ENCODE results near the gene BABAM2.
A peak's percentile ranks its signal among the peaks of the same experiment; 100 is the strongest.
"Not testable (repeated sequence)": the region's sequence is repeated elsewhere in the genome, so short reads cannot be mapped to it uniquely, and the experiment has no call there.

The BABAM2 gene

DNA sequence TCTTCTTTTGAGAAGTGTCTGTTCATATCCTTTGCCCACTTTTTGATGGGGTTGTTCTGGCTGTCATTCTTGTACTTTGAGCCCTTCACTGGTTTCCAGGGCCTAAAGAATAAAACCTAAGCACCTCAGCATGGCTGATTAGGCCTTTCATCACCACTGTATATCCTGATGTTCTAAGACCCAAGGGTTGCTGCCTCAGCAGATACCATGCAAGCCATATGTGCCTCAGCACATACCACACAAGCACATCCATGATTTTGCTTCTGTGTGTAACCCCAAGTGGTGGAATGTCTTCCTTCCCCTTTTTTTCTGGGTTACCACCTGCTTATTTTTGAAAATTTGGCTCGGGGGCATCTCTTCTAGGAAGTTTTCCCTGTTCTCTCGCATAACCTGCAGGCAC is 11.7 kb upstream of the BABAM2 start:
- no peak for DNase-seq (ENCODE audit: low read depth, low spot score)

DNA sequence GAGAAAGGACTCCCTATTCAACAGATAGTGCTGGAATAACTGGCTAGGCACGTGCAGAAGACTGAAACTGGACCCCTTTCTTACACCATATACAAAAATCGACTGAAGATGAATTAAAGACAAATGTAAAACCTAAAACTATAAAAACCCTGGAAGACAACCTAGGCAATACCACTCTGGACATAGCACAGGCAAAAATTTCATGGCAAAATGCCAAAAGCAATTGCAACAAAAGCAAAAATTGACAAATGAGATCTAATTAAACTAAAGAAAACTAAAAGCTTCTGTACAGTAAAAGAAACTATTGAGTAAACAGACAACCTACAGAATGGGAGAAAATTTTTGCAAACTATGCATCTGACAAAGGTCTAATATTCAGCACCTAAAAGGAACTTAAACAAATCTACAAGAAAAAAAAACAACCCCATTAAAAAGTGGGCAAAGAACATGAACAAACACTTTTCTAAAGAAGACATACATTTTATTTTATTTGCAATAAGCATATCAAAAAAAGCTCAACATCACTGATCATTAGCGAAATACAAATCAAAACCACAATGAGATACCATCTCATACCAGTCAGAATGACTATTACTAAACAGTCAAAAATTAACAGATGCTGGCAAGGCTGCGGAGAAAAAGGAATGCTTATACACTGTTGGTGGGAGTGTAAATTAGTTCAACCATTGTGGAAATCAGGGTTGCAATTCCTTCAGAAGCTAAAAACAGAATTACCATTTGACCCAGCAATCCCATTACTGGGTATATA is 8.5 kb upstream of the BABAM2 start:
- not testable (repeated sequence) for DNase-seq (ENCODE audit: low read depth, low spot score)

DNA sequence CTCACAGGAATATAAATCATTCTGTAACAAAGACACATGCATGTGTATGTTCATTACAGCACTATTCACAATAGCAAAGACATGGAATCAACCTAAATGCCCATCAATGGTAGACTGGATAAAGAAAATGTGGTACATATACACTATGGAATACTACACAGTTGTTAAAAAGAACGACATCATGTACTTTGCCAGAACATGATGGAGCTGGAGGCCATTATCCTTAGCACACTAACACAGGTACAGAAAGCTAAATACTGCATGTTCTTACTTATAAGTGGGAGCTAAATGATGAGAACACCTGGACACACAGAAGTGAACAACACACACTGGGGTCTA is 8.0 kb upstream of the BABAM2 start:
- not testable (repeated sequence) for DNase-seq (ENCODE audit: low read depth, low spot score)

DNA sequence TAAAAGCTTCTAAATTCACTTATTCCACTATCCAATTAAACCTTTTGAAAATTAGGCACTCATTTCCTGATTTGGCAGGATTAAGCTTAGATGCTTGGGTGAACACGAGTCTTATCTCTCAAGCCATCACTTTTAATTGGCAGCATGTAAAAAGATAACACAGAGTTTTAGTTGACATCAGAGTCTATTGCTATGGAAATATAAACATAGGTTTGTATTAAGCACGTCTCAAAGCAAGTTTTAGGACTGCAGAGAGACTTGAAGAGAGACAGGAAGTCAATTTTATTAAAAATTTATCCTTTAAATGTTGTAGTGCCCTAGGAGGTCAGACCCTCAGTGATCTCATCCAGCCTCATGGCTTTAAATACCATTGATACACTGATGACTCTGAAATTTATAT is 5.9 kb upstream of the BABAM2 start:
- DNase-seq (ENCODE audit: low read depth, low spot score): no peak

DNA sequence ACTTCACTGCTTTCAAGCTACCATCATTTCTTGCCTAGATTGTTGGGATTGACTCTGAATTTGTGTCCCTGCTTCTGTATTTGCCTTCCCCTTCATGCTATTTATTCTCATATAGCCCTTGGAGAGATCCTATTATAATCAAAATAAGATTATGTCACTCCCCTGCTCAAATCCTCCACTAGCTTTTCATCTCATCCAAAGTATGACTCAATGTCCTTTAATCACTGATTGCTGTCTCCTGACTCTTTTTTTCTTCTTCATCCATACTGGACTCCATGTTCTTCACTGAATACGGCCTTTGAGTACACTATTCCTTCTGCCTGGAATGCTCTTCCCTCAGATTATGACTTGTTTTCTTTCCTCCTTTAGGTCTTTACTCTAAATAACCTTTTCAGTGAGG is 5.3 kb upstream of the BABAM2 start:
- DNase-seq (ENCODE audit: low read depth, low spot score): no peak

DNA sequence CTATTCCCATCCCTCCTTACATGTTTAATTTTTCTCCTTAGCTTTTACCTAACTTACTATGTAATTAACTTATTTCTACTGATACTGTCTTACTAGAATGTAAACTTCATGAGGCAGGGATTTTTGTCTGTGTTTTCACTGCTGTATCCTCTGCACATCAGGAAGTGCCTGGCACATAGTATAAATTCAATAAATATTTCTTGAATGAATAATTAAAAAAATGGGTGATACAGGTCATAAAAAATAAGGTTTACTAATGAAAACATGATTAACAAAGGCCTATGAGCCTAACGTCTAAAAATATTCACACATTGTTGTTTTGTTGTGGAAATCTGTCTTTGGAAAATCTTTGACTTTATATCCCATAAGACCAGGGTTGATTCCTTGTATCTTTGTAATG is 4.9 kb upstream of the BABAM2 start:
- no peak for DNase-seq (ENCODE audit: low read depth, low spot score)

DNA sequence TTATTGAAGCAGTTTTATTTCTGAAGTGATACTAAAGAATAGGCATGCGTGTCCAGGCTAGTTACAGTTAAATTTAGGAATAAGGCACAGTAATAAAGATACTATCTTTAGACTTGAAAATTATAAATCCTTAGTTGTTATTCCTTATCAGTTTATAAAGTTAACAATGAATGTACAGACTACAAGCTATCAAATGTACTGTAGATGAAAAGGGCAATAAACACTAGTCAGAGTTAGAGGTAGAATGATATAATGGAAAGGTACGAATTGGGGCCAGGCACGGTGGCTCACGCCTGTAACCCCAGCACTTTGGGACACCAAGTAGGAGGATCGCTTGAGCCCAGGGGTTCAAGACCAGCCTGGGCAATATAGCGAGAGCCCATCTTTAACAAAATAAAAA is 4.2 kb upstream of the BABAM2 start:
- DNase-seq (ENCODE audit: low read depth, low spot score): no peak

DNA sequence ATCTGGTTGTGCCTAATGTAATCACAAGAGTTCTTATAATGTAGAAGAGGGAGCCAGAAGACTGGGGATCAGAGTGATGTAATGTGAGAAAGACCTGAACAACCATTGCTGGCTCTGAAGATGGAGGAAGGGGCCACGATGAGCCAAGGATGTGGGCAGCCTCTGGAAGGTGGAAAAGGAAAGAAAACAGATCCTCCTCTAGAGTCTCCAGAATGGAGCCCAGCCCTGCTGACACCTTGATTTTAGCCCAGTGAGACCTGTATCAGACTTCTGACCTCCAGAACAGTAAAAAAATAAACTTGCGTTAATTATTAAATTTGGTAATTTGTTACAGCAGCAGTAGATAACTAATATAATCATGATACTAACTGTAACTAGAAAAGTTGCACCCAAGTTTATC is 3.4 kb upstream of the BABAM2 start:
- DNase-seq (ENCODE audit: low read depth, low spot score): no peak

DNA sequence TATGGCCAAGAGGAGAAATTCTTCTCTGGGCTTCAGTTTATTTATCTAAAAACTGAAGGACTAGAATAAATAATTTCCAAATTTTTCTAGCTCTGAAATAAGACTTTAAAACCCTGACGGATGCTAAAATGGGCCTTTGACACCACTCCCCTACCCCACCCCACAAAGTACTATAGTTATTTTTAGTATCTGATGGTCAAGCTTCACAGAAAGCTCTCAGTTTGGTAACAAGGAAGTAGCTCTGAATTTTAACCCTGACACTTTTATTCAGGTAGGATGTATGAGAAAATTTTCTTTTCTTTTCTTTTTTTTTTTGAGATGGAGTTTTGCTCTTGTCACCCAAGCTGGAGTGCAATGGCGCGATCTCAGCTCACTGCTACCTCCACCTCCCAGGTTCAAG is 2.7 kb upstream of the BABAM2 start:
- no peak for DNase-seq (ENCODE audit: low read depth, low spot score)

DNA sequence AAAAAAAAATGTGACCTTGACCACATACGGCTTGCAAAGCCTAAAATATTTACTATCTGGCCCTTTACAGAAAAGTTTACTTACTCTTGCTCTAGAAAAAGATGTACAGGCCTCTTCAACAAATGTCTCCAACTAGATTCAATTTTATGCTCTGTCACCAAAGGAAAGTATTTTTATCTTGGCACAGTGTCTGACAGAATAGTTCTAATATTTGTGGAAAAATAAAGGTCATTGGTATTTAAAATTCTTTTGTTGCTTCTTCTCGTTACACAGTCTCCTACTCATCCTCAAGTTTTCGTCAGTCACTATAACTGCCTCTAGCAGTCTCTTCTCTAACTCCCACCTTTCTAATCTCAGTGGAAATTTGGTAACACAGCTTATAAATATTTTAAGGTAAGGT is 1.7 kb upstream of the BABAM2 start:
- DNase-seq (ENCODE audit: low read depth, low spot score): no peak

DNA sequence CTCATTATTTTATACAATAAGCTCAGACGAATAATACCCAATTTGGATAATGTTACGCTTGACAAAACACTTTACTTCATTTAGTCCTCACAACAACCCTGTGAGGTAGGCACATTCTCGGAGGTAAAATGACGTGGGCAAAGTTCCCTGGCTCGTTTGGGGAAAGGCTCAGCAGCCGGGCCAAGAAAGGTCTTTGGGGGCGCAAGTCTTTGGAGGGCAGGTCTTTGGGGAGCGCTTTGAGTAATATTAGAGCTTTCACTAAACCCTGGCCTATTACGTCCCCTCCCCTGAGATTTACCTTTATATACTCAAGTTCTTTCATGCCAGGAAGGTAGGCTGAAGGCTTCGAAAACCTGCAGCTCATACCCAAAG is 769 bp upstream of the BABAM2 start:
- no peak for DNase-seq (ENCODE audit: low read depth, low spot score)

DNA sequence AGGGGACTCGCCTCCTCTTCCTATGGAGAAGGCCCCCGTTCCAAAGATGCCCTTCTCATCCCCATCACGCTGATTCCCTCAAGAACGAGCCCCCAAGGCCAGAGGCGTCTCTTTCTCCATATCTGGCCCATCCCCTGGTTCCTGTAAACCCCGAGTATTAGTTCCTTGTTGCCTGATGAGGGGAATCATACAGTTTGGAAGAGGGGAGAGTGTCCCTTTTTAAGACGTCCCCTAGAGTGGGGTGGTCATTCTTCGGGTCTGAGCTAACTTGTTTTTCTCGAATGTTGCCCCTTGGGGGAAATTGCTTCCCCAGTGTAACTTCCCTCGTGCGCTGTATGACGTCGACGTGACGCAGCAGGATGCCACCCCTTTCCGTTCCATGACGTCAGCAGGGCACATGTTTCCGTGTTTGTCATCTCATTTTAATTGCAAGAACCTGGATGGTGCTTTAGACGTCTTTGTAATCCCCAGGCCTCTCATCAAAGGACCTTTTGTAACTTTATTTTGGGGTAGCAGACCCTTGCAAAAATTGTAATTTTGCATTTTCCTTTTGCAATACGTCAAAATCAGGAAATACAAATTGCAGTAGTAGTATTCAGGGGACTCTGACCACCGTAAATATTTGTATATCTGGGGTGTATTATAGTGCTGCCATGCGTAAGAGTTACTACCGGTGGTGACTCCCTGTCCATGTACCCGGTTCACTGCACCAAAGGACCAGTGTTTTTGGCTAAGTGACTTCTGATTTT is 569 bp downstream of the BABAM2 start:
- DNase-seq (ENCODE audit: low read depth, low spot score): peak; percentile 69

DNA sequence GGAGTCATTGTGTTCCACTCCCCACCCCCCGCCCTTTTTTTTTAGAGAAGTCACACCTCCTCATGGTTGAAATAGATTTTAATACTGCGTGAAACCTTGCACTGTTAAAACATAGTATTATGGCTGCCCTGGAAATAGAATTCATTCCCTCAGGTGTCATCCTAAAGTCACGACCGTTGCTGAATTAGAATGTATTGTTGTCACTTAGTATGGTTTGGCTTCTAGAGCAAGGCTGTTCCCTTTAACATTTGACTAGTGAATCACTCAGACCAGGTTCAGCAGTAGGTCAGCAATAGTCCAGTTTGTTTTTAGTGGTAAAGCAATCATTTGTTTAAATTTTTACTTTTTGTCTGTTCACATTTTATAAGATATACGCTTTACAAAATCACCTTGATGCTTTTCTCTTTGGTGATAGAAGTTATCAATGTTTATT is 1.2 kb downstream of the BABAM2 start:
- no peak for DNase-seq (ENCODE audit: low read depth, low spot score)

DNA sequence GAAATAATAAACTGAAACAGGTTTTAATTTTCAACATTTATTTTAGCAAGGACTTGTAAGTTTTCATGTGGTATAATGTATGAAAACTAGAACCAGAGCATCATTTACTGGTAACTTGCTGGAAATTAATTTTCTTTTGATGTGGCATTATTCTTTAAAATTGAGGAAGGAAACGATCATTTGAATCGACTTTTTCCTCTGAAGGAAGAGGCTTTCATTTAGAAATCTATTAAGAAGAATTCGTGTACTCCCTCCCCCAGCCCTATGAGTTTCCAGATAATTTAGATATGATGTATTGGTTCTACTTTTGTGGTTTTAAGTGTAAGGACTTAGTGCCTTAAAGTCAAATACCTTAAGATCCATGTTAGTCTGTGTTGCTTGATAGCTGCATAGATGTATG is 2.5 kb downstream of the BABAM2 start:
- DNase-seq (ENCODE audit: low read depth, low spot score): no peak

DNA sequence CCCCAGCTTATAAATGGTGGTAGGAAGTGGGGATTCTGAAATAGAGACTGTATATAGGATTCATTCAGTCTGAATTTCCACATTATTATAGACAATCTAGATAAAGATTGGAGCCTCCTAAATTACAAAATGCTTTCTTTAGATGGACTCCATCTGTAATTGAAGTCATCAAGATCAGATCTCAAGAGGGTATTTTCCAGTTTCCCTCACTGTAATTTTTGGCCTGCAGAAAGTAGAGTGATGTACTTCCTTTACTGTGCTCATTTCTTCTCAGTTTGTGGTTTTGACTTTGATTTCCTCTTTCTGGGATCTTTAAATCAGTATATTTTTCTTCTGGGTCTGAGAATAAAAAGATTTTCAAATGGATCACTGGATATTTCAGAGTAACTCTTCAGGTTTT is 7.2 kb downstream of the BABAM2 start:
- DNase-seq (ENCODE audit: low read depth, low spot score): no peak

DNA sequence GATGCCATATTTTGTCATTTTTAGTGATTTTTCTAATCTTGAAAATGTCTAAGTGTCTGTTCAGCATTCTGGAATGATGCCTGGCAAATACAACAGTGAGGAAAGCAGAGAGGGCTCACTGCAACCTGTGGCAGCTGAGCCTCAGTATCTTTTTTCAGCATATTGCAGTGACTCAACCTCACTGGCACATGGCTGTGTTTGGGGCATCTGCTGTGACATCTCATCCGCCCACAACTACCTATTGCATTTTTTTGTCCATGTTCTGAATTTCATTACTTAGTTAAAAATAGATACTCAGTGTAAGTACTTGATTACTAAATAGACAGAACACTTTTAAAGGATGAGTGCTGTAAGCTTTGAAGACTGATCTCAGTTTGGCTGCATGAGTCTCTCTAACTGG is 10.7 kb downstream of the BABAM2 start:
- no peak for DNase-seq (ENCODE audit: low read depth, low spot score)

DNA sequence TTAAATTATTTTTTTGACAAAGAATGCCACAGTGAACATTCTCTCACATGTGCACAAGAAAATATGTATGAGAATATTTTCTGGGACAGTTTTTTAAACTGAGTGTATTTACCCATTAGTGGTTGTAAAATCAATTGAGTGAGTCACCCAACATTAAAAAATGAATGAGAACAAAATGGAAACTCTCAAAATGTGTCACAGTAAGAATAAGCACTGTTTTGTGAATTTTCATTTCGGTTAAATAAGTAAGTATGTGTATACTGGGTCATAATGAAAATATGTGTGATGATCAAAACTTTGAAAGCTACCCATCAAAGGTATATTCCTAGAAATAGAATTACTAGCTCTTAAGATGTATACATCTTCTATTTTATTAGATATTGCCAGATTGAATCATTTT is 11.6 kb downstream of the BABAM2 start:
- no peak for DNase-seq (ENCODE audit: low read depth, low spot score)

DNA sequence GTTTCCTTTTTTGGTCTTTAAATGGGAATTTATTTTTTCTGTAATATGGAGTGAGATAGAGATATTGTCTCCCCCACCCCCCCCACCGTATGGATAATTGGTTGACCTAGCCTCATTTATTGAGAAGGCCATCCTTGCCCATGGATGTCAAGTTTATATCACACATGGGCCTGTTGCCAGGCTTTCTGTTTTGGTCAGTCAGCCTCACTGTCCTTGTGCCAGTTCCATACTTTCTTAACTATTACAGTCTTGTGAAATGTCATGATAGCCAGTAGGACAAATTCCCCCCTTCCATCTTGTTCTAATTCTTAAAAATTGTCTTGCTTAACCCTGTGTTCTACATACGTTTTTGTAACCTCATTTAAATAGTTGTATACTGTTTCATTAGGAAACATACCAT is 12.5 kb downstream of the BABAM2 start:
- DNase-seq (ENCODE audit: low read depth, low spot score): no peak

DNA sequence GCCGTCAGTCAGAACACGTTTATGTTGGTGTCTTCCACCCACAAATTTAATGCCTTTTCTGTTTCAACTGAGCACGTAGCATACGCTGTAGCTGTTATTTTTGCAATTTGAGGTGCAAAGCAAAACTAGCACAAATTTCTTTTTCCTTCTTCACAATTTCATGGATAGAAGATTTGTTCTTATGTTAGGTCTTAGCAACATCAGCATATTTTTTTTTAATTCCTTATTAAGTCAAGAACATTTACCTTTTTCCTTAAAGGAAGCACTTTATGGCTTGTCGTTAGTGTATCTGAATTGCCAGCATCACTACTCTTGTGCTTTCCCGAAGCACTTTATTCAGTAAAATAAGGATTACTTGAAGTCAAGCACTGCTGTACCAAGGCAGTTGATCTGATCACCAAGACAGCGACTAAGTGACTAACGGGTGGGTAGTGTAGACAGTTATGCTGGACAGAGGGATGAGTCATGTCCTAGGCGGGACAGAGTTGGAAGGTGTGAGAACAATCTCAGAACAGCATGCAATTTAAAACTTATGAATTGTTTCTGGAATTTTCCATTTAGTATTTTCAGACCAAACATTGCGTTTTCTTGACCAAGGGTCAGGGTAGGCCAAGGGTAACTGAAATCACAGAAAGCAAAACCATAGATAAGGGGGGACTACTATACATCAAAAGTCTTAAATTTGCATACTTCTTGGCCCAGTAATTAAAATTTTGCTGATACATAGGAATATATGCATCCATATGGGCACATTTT is 13.3 kb downstream of the BABAM2 start:
- DNase-seq (ENCODE audit: low read depth, low spot score): no peak

DNA sequence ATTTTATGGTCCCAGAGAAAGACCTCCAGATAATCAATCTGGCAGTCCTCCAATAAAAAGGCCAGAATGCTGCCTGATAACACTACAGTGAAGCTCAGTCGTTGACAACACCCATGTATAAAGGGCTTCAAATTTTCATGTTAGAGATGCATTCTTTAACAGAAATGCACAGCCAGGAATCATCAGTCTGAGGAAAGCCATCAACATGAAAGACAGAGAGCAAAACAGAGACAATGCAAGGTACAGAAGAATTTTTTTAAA is 13.8 kb downstream of the BABAM2 start:
- DNase-seq (ENCODE audit: low read depth, low spot score): no peak

DNA sequence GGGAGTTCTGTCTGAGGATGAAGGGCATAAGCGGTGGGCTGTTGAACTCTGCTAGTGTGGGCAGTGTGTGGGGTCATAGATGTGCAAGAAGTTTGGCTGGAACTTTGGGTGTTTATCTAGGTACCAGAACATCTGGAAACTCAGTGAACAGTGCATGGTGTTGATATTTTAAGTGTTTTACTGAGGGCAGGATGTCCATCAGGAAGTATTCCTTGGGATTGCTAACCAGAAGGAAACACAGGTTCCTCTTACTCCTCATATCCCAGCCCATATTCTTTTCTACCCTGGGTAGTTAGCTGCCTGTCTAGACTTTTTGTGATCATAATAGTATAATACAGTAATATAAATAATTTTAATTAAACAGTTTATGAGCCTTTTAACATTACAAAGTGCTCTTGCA is 15.5 kb downstream of the BABAM2 start:
- DNase-seq (ENCODE audit: low read depth, low spot score): no peak

DNA sequence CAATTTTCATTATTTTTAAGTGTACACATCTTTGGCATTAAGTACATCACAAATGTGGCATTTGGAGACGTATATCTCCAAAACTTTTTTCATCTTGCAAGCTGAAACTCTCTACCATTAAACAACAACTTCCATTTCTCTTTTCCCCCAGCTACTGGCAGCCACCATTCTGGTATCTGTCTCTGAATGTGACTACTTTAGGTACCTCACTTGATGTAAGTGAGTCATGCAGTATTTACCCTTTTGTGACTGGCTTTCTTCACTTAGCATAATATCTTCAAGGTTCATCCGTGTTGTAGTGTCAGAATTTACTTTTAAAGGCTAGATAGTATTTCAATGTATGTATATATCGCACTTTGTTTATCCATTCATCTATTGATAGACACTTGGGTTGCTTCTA is 17.0 kb downstream of the BABAM2 start:
- DNase-seq (ENCODE audit: low read depth, low spot score): no peak

DNA sequence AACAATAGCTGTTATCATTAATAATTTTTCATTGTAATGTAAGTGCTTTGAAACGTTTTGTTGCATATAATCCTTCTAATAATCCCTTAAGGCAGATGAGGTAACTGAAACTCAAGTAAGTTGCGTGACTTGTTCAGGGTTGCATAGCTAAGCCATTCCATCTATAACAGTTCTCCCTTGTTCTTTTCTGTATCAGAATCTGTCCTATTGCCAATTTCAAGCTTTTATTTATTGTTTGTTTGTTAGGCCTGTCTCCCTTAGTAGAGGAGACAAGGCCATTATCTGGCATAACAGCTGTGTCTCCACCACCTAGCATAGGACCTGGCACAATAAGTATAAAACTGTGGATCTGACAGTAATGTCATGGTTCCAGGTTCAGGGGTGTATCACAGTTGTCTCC is 19.4 kb downstream of the BABAM2 start:
- DNase-seq (ENCODE audit: low read depth, low spot score): no peak

All from activated naive CD8-positive, alpha-beta T cell treated with anti-CD3 and anti-CD28 coated beads, Interleukin-2, amount 50 U/mL, for 16 hours (primary cell).